Transverse colon (tissue), 4 donors: ENCODE data around the gene HDAC8.

Experiments
- CTCF ChIP-seq, 5 experiments: fragments of 200-600 bp in 3 of 5; fragments of 450-650 bp in 2 of 5; sonication (generic) in 3 of 5; IDR thresholded peaks; 1 replicate in 2 of 5; 2 replicates in 3 of 5; pipeline ENCODE4 v1.5.1; 2016 to 2017; ENCODE audit warnings: antibody characterized with exemption in 5 of 5, inconsistent platforms in 3 of 5, mild to moderate bottlenecking in 2 of 5, moderate library complexity in 1 of 5
- EP300 ChIP-seq: sonication (generic); formaldehyde crosslinking; IDR thresholded peaks from one replicate; pipeline ENCODE4 v1.6.1; 2017; ENCODE audit warnings: antibody characterized with exemption, low read depth
- POLR2A ChIP-seq: fragments of 450-650 bp; IDR thresholded peaks from one replicate; pipeline ENCODE4 v1.6.1; 2016; ENCODE audit warnings: antibody characterized with exemption, mild to moderate bottlenecking, moderate library complexity
- POLR2AphosphoS5 ChIP-seq, 3 donors: sonication (generic); formaldehyde crosslinking; IDR thresholded peaks; one replicate each; pipeline ENCODE4 v1.6.1; 2016; ENCODE audit warnings: antibody characterized with exemption in 3 of 3

DNA sequence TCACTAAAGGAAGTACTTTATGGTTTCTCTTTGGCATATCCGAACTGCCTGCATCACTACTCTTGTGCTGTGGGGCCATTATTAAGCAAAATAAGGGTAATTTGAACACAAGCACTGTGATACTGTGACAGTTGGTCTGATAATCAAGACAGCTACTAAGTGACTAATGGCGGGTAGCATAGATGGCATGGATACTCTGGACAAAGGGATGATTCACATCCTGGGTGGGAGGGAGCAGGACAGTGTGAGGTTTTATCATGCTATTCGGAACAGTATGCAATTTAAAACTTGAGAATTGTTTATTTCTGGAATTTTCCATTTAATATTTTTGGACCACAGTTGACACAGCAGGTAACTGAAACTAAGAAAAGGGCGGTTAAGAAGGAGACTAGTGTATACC is 214.3 kb downstream of the HDAC8 start:
- no peak for TF ChIP-seq POLR2AphosphoS5 (IDR thresholded peaks at IDR 0.05)
- TF ChIP-seq CTCF (IDR thresholded peaks at IDR 0.05), result no peak
- no peak for TF ChIP-seq POLR2A
- no peak for TF ChIP-seq EP300
